ENCODE measurements around the gene EIF2S3.
"Not testable (repeated sequence)": the region's sequence is repeated elsewhere in the genome, so short reads cannot be mapped to it uniquely, and the experiment has no call there.

The EIF2S3 gene

GRCh38 chrX:24054182-24055042, at the start of gene EIF2S3:
Gene EIF2S3 (plus strand): TSS chrX:24054956. CDS start chrX:24054969, 13 bp downstream.
- peak; percentile 64 to 74 for DNase-seq (ENCODE audit: extremely low read depth in 1 of 2, low read depth in 1 of 2)

- DNase-seq (ENCODE audit: extremely low read depth in 1 of 2, low read depth in 1 of 2) = no peak
Measured at GRCh38 chrX:24005028-24005427, 49.7 kb upstream of the EIF2S3 start.

GRCh38 chrX:24005867-24006266, 48.9 kb upstream of the EIF2S3 start:
- DNase-seq (ENCODE audit: extremely low read depth in 1 of 2, low read depth in 1 of 2) = no peak

GRCh38 chrX:24012266-24012665, 42.5 kb upstream of the EIF2S3 start:
- DNase-seq (ENCODE audit: extremely low read depth in 1 of 2, low read depth in 1 of 2) = no peak

- DNase-seq (ENCODE audit: extremely low read depth in 1 of 2, low read depth in 1 of 2) = no peak
Measured at GRCh38 chrX:24014388-24015018, 40.3 kb upstream of the EIF2S3 start.

- no peak for DNase-seq (ENCODE audit: extremely low read depth in 1 of 2, low read depth in 1 of 2)
Measured at GRCh38 chrX:24017674-24018073, 37.1 kb upstream of the EIF2S3 start.

GRCh38 chrX:24018809-24019208, 35.9 kb upstream of the EIF2S3 start:
- no peak for DNase-seq (ENCODE audit: extremely low read depth in 1 of 2, low read depth in 1 of 2)

GRCh38 chrX:24019448-24019847, 35.3 kb upstream of the EIF2S3 start:
- DNase-seq (ENCODE audit: extremely low read depth in 1 of 2, low read depth in 1 of 2) = no peak

- DNase-seq (ENCODE audit: extremely low read depth in 1 of 2, low read depth in 1 of 2) = no peak
Measured at GRCh38 chrX:24020306-24020876, 34.4 kb upstream of the EIF2S3 start.

- DNase-seq (ENCODE audit: extremely low read depth in 1 of 2, low read depth in 1 of 2) = no peak
Measured at GRCh38 chrX:24023544-24023943, 31.2 kb upstream of the EIF2S3 start.

- no peak for DNase-seq (ENCODE audit: extremely low read depth in 1 of 2, low read depth in 1 of 2)
Measured at GRCh38 chrX:24023972-24024669, 30.6 kb upstream of the EIF2S3 start.

- peak; percentile 42 to 66 for DNase-seq (ENCODE audit: extremely low read depth in 1 of 2, low read depth in 1 of 2)
Measured at GRCh38 chrX:24024819-24025740, 29.7 kb upstream of the EIF2S3 start.

- DNase-seq (ENCODE audit: extremely low read depth in 1 of 2, low read depth in 1 of 2) = no peak
Measured at GRCh38 chrX:24025741-24026403, 28.9 kb upstream of the EIF2S3 start.

- no peak for DNase-seq (ENCODE audit: extremely low read depth in 1 of 2, low read depth in 1 of 2)
Measured at GRCh38 chrX:24026432-24026831, 28.3 kb upstream of the EIF2S3 start.

- no peak for DNase-seq (ENCODE audit: extremely low read depth in 1 of 2, low read depth in 1 of 2)
Measured at GRCh38 chrX:24027086-24027485, 27.7 kb upstream of the EIF2S3 start, which contains the start of gene KLHL15. Gene KLHL15 (minus strand): TSS chrX:24027186. CDS start chrX:24006693, 20,493 bp downstream.

- no peak for DNase-seq (ENCODE audit: extremely low read depth in 1 of 2, low read depth in 1 of 2)
Measured at GRCh38 chrX:24027985-24028384, 26.8 kb upstream of the EIF2S3 start.

- no peak for DNase-seq (ENCODE audit: extremely low read depth in 1 of 2, low read depth in 1 of 2)
Measured at GRCh38 chrX:24030597-24030996, 24.2 kb upstream of the EIF2S3 start.

- DNase-seq (ENCODE audit: extremely low read depth in 1 of 2, low read depth in 1 of 2) = no peak
Measured at GRCh38 chrX:24034485-24034884, 20.3 kb upstream of the EIF2S3 start.

GRCh38 chrX:24037729-24038128, 17.0 kb upstream of the EIF2S3 start:
- no peak for DNase-seq (ENCODE audit: extremely low read depth in 1 of 2, low read depth in 1 of 2)

- DNase-seq (ENCODE audit: extremely low read depth in 1 of 2, low read depth in 1 of 2) = not testable (repeated sequence)
Measured at GRCh38 chrX:24046060-24046459, 8.7 kb upstream of the EIF2S3 start.

Measured in activated CD8-positive, alpha-beta memory T cell treated with anti-CD3 and anti-CD28 coated beads for 1 hour (primary cell).